Activated CD4-positive, alpha-beta memory T cell treated with anti-CD3 and anti-CD28 coated beads, Interleukin-2, amount 10 ng/mL, durations not matched to agents 7 days and 5 days (primary cell): Measurements from ENCODE around the gene ZNF304. TPM values are rescaled to one million over a fixed set of nuclear protein-coding genes. Genes with fewer than 3 reads are reported as not detected.
A peak's percentile ranks its signal among the peaks of the same experiment; 100 is the strongest.

Experiments used
- CTCF ChIA-PET: fragments of 350-600 bp; sonication (Branson Sonifier 250); formaldehyde crosslinking; loops from one replicate; lab custom pipeline; 2021; ENCODE audit warnings: antibody characterized with exemption, inconsistent platforms; lab: Charles Lee
- POLR2A ChIA-PET: fragments of 350-600 bp; sonication (Branson Sonifier 250); formaldehyde crosslinking; loops from one replicate; lab custom pipeline; 2021; ENCODE audit warnings: antibody characterized with exemption; lab: Charles Lee
- DNase-seq: peaks from one replicate; pipeline ENCODE4 v3.0.0-alpha.2; 2020
- H3K27ac Mint-ChIP-seq: one replicate; pipeline ENCODE4 v1.8.0; 2021; ENCODE audit warnings: mild to moderate bottlenecking, mixed read lengths
- H3K27me3 Mint-ChIP-seq: one replicate; pipeline ENCODE4 v1.8.0; 2021; ENCODE audit warnings: mixed read lengths
- H3K36me3 Mint-ChIP-seq: one replicate; pipeline ENCODE4 v1.8.0; 2021; ENCODE audit warnings: low read depth, mixed read lengths
- H3K4me1 Mint-ChIP-seq: one replicate; pipeline ENCODE4 v1.8.0; 2021; ENCODE audit warnings: mixed read lengths
- H3K4me3 Mint-ChIP-seq: one replicate; pipeline ENCODE4 v1.8.0; 2021; ENCODE audit warnings: mild to moderate bottlenecking, mixed read lengths
- H3K9me3 Mint-ChIP-seq: one replicate; pipeline ENCODE4 v1.8.0; 2021; ENCODE audit warnings: mixed read lengths
- total RNA-seq, 2 experiments: library from RNA; stranded (reverse); gene quantifications; one replicate each; pipeline ENCODE4 v1.2.3, GENCODE V29; 2021

ZNF304 gene
- total RNA-seq, 2 experiments from 2014 or later: 7.9 to 9.1 TPM

GRCh38 chr19:57403737-57404563, 52.9 kb downstream of the ZNF304 start:
- ChIA-PET POLR2A (no interaction called here), CTCF (interaction anchor here (0.7 kb wide), 1 partner anchor 36 kb away, joined by 3 read pairs; no protein-coding TSS in a partner anchor)
- Mint-ChIP-seq H3K4me1 (peaks cover 4% of the 10 kb centered on the region), H3K27ac (no peak overlapping the region), H3K4me3 (no peak overlapping the region), H3K36me3 (peaks cover 32% of the 10 kb centered on the region), H3K27me3 (no peaks in the 10 kb centered on the region), H3K9me3 (peaks cover 34% of the 10 kb centered on the region)
- no peak for DNase-seq

DNA sequence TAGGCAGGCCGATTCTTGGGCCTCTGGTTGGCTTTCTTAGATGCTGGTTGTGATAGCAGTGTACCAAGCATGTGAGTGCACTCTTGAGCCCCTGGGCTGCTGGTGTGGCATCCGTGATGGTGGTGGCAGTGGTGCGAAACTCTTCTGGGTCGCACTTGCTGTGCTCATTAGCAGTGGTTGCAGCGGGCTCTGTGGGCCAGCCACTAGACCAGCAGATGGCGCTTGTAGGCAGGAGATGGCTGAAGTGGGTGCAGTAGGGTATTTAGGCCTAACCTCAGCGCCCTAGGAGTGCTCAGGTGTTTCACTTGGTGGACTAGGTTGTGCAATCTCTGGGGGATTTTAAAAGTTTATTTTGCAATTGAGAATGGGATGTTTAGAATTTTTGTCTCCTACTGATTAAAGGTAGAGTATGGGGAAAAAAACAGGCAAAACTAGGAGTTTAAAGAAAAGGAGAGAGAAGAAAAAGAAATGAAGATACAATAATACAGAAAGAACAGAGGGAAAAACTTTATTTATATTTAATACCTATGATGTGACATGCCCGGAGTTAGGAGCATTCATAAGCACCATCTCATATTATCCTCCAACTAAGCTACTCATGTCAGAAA, 55.5 kb downstream of the ZNF304 start:
- H3K4me3 Mint-ChIP-seq: no peak overlapping the region
- H3K27ac Mint-ChIP-seq: no peak overlapping the region
- peaks cover 15% of the 10 kb centered on the region for H3K9me3 Mint-ChIP-seq
- DNase-seq: peak; percentile 73
- H3K27me3 Mint-ChIP-seq: no peaks in the 10 kb centered on the region
- H3K4me1 Mint-ChIP-seq: peaks cover 18% of the 10 kb centered on the region
- POLR2A ChIA-PET: no interaction called here
- CTCF ChIA-PET: no interaction called here
- peaks cover 15% of the 10 kb centered on the region for H3K36me3 Mint-ChIP-seq

Other genes starting within 250 kb of the ZNF304 start
- not detected for gene USP29, start 231.3 kb upstream of the ZNF304 start, total RNA-seq
- not detected for gene ZIM3, start 206.1 kb upstream of the ZNF304 start, total RNA-seq
- not detected for gene DUXA, start 183.8 kb upstream of the ZNF304 start, total RNA-seq
- gene ZNF264, start 159.8 kb upstream of the ZNF304 start, total RNA-seq: 10 to 100 TPM; 39.4 to 41.3 TPM
- 1 to 10 TPM in 1 of 2 experiments, under 1 TPM in 1; 0.63 to 1.7 TPM for gene AURKC, start 120.2 kb upstream of the ZNF304 start, total RNA-seq
- gene ZNF805, start 110.6 kb upstream of the ZNF304 start, total RNA-seq: 10 to 100 TPM in 1 of 2 experiments, 1 to 10 TPM in 1; 9.8 to 10.0 TPM
- gene ZNF460, start 70.8 kb upstream of the ZNF304 start, total RNA-seq: 10 to 100 TPM; 40.0 to 42.0 TPM
- gene ZNF543, start 30.8 kb upstream of the ZNF304 start, total RNA-seq: 1 to 10 TPM; 7.7 to 8.2 TPM
- gene TRAPPC2B, start 12.3 kb downstream of the ZNF304 start, total RNA-seq: 10 to 100 TPM; 10.5 to 10.9 TPM
- gene ZNF547, start 12.3 kb downstream of the ZNF304 start, total RNA-seq: 1 to 10 TPM; 3.8 to 4.8 TPM
- 10 to 100 TPM; 26.9 to 32.6 TPM for gene ZNF548, start 38.6 kb downstream of the ZNF304 start, total RNA-seq
- 10 to 100 TPM in 1 of 2 experiments, 1 to 10 TPM in 1; 9.1 to 12.6 TPM for gene ZNF17, start 59.9 kb downstream of the ZNF304 start, total RNA-seq
- gene ZNF749, start 84.1 kb downstream of the ZNF304 start, total RNA-seq: 1 to 10 TPM; 7.8 to 9.5 TPM
- gene VN1R1, start 105.9 kb downstream of the ZNF304 start, total RNA-seq: under 1 TPM; 0.15 to 0.35 TPM
- 1 to 10 TPM; 7.2 to 8.8 TPM for gene ZNF772, start 126.3 kb downstream of the ZNF304 start, total RNA-seq
- gene ZNF419, start 136.5 kb downstream of the ZNF304 start, total RNA-seq: 10 to 100 TPM in 1 of 2 experiments, 1 to 10 TPM in 1; 9.8 to 12.0 TPM
- gene ZNF773, start 148.7 kb downstream of the ZNF304 start, total RNA-seq: 10 to 100 TPM in 1 of 2 experiments, 1 to 10 TPM in 1; 8.6 to 11.4 TPM
- gene ZNF549, start 176.1 kb downstream of the ZNF304 start, total RNA-seq: 1 to 10 TPM; 5.7 to 6.0 TPM
- gene ZNF550, start 208.6 kb downstream of the ZNF304 start, total RNA-seq: 10 to 100 TPM; 11.8 to 12.5 TPM
- 1 to 10 TPM; 5.4 to 6.7 TPM for gene ZNF416, start 227.6 kb downstream of the ZNF304 start, total RNA-seq
- gene ZIK1, start 232.9 kb downstream of the ZNF304 start, total RNA-seq: 1 to 10 TPM; 5.7 to 6.1 TPM
- 1 to 10 TPM; 7.4 to 8.3 TPM for gene ZNF530, start 248.6 kb downstream of the ZNF304 start, total RNA-seq